ENCODE measurements around the gene FAM237A. TPM values are rescaled to one million over a fixed set of nuclear protein-coding genes. Genes with fewer than 3 reads are reported as not detected.

FAM237A gene
- not detected in 5 replicates for total RNA-seq (2022; extraction: Qiagen RNA extraction; ENCODE audit: low read depth)

GRCh38 chr2:206642075-206643025 lies at the start of gene FAM237A:
FAM237A (plus strand) TSS chr2:206642487; CDS start chr2:206644237, 1,750 bp downstream.

Other genes with a start within 250 kb of the FAM237A start
- 8.0 to 10.7 TPM (median 10.3 TPM) in 5 replicates for gene ADAM23, start 199.0 kb upstream of the FAM237A start, total RNA-seq (2022; extraction: Qiagen RNA extraction; ENCODE audit: low read depth)
- not detected in 5 replicates for gene DYTN, start 75.9 kb downstream of the FAM237A start, total RNA-seq (2022; extraction: Qiagen RNA extraction; ENCODE audit: low read depth)
- 1.6 to 3.3 TPM (median 1.8 TPM) in 5 replicates for gene MDH1B, start 122.8 kb downstream of the FAM237A start, total RNA-seq (2022; extraction: Qiagen RNA extraction; ENCODE audit: low read depth)
- 32.1 to 41.6 TPM (median 33.4 TPM) in 5 replicates for gene FASTKD2, start 123.1 kb downstream of the FAM237A start, total RNA-seq (2022; extraction: Qiagen RNA extraction; ENCODE audit: low read depth)

All from A549 treated with CpdA at 1 μM for 4 hours (cell line).